Activated CD4-positive, CD25-positive, alpha-beta regulatory T cell treated with anti-CD3 and anti-CD28 coated beads, Interleukin-2, amount 50 U/mL, for 16 hours (primary cell): ENCODE measurements around the gene CCDC34.

Experiments
- DNase-seq: peaks from one replicate; pipeline ENCODE4 v3.0.0-alpha.2; 2020; ENCODE audit warnings: low read depth, low spot score

CCDC34 gene

GRCh38 chr11:27362749-27363575, at the start of gene CCDC34:
Gene CCDC34 (minus strand): TSS chr11:27363215. CDS start chr11:27363194, 21 bp downstream.
- peak; percentile 69 for DNase-seq

- DNase-seq: no peak
These were observed 49.2 kb upstream of the CCDC34 start for GRCh38 chr11:27412192-27412691.

DNA sequence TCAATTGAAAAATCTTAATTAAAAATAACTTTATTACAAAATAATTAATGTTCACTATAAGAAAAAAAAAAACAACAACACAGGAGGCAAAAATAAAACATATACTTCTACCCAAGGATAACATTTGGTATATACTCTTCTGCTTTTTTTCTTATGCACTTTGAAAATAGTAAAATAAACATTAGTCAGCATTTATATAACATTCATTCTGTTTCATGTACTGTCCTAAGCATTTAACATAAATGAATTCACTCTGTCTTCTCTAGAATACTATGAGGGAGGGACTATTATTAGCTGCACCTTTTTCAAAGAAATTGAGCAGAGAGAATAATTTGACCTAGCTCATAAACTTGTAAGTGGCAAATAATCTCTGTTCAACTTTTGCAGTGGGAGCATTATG, 48.3 kb upstream of the CCDC34 start:
- no peak for DNase-seq

DNA sequence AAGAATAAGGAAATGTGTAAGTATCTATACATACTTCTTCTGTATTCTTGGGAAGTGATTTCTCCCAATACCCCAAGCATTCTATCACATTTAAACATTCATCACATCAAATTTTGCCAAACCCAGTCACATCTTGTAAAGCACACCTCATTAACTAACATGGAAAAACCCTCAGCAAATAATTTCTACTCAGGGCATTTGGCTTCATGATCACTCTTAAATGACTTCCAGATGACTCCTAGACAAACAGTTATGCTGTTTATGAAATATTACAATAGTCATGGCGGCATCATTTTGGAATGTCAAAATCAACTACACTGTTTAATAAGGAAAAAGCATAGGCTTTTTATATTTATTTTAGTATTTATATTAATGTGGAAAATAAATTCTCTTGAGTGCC, 47.3 kb upstream of the CCDC34 start:
- DNase-seq: no peak

GRCh38 chr11:27409742-27410141, 46.7 kb upstream of the CCDC34 start:
- no peak for DNase-seq

DNA sequence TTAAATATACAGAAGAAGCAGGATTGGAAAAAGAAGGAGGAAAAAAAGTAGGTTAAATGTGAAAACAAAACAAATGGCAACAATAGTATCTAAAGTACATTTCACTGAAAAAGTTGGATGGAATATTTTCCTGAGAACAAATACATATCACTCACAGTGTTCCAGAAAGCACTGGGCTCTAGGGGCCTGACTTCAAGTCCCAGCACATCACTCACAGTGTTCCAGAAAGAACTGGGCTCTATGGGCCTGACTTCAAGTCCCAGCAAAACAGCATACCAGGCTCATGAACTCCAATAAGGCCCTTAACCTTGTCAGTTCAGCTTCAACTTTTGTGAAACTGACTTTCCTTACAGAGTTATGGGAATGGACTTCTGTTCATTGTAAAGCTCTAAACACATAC, 46.0 kb upstream of the CCDC34 start:
- DNase-seq: no peak

- no peak for DNase-seq
These were observed 45.3 kb upstream of the CCDC34 start for GRCh38 chr11:27408246-27408800.

DNA sequence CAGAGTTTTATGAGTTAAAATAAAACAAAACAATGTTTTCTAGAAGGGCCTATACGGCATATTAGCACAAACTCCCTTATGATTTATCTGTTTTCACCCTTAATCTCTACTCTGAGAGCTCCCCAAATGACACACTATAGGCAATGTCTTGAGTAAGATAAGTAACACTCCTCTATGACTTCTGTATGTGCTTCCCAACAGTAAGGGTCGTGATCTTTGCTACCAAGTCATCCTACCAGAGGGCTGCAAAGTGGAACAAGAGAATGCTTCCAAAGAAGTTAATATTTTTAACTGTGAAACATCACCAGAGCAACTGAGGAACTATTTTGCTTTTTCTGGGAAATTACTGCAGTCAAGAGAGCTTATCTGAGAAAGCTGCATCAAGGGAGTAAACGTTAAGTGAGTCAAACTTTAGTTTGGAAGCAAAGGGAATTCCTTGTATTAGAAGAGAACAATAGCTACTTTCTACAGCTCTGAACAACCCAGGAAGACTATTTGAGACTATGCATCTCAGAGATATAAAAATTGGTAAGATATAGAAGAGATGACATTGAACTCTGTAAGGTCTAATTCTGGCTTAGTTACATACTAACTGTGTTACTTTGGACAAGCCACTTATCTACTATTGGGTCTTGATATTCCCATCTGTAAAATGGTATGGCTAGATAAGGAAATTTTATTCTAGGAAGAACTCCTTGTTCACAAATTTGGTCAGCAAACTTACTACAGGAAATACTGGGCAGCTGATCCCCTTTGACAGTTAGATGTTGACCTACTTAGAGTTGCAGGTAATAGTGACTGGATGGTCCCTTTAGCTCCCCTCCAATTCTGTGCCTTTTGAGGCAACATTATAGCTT, 43.7 kb upstream of the CCDC34 start:
- no peak for DNase-seq

- DNase-seq: no peak
These were observed 42.1 kb upstream of the CCDC34 start for GRCh38 chr11:27405134-27405533.

DNA sequence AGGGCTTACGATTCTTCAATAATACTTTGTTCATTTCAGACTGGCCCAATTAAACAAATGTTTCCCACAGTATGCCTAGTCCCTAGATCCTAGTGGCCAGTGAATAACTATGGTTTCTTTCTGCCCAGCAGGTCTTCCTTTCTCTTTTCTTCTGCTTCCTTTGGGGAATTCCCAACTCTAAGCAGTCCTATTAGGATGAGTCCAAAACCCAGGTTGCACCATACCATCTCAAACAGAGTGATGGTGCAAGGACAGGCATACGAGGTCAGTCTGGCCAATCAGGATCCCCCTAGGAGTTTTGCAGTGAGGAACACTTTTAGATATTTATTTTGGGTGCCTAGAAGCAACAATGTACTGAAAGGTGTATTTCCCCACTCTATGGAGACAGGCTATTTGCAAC, 41.4 kb upstream of the CCDC34 start:
- DNase-seq: no peak

- no peak for DNase-seq
These were observed 40.2 kb upstream of the CCDC34 start for GRCh38 chr11:27403195-27403594.

DNA sequence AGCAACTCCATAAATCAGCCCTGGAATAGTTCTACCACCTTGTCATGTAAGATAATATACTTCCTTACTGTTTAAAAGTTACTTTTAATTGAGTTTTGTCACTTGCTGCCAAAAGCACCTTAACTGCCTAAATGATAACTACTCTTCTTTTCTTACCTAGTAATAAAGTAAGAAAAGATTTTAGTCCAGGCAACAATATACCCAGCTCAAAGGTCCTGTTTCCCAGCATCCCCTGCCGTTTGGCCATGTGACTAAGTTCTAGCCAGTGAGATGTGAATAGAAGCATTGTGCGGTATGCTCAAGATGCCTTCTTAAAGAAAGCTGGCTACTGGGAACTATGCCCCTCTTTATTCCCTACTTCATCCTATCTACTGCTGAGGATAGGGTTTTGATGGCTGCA, 39.4 kb upstream of the CCDC34 start:
- DNase-seq: no peak

- DNase-seq: no peak
These were observed 38.9 kb upstream of the CCDC34 start for GRCh38 chr11:27401833-27402316.

GRCh38 chr11:27401280-27401832, 38.3 kb upstream of the CCDC34 start:
- DNase-seq: no peak

- no peak for DNase-seq
These were observed 35.4 kb upstream of the CCDC34 start for GRCh38 chr11:27398400-27398770.

DNA sequence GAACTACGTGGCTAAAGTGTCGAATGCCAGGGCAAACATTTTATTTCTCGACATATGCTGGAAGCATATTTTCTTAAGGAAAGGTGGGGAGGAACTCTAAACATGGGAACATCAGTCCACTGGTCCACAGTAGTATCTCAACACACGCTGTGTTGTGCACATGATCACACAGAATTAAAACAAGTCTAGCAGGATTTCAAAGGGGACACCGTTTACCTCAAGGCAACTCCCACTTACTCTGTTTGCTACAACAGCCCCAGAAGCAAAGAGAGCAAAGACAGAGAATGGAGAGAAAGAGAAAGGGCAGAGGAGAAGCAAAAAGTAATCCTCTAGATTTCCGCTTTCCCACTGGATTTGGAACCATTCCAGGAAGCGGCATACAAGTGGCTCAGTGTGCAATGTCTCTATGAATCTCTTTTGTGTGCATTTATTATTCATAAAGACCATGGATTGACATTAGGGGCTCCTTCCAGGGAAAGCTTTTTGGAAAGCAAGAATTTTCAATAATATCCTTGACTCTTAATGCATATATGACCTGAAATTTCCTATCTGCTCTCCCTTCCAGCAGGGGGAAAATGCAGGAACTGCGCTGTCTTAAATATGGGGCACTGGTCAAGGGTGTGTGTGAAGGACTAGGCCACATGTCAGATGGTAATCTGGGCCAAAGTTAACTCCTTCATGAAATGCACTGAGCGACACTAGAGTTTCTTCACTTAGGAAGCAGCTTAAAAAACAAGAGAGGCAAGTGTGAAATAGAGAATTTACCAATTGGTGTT, 34.8 kb upstream of the CCDC34 start:
- no peak for DNase-seq

GRCh38 chr11:27396259-27396839, 33.3 kb upstream of the CCDC34 start:
- no peak for DNase-seq

- DNase-seq: no peak
These were observed 32.7 kb upstream of the CCDC34 start for GRCh38 chr11:27395556-27396258.

GRCh38 chr11:27394781-27395228, 31.8 kb upstream of the CCDC34 start:
- no peak for DNase-seq
